AG09309 (cell line): Measurements from ENCODE around the gene CDH20.

Experiments
- DNase-seq: peaks from one replicate; pipeline ENCODE4 v3.0.0-alpha.2; 2010; ENCODE audit warnings: low read depth
- H3K4me3 ChIP-seq: 2 replicates; pipeline ENCODE4 v1.5.1; 2011; ENCODE audit warnings: mild to moderate bottlenecking, low read depth, low read length, moderate library complexity; ENCODE audit not compliant: control insufficient read depth
- TF ChIP-seq, protein P1 (sequence below): IDR thresholded peaks from 2 replicates; pipeline ENCODE4 v1.5.1; 2011; ENCODE audit warnings: mild to moderate bottlenecking, low read depth, low read length, inconsistent platforms; ENCODE audit not compliant: insufficient read depth, control insufficient read depth; ENCODE audit errors: missing control alignments

CDH20 gene

GRCh38 chr18:61543518-61543917, 210.3 kb downstream of the CDH20 start:
- TF ChIP-seq, protein P1, sequence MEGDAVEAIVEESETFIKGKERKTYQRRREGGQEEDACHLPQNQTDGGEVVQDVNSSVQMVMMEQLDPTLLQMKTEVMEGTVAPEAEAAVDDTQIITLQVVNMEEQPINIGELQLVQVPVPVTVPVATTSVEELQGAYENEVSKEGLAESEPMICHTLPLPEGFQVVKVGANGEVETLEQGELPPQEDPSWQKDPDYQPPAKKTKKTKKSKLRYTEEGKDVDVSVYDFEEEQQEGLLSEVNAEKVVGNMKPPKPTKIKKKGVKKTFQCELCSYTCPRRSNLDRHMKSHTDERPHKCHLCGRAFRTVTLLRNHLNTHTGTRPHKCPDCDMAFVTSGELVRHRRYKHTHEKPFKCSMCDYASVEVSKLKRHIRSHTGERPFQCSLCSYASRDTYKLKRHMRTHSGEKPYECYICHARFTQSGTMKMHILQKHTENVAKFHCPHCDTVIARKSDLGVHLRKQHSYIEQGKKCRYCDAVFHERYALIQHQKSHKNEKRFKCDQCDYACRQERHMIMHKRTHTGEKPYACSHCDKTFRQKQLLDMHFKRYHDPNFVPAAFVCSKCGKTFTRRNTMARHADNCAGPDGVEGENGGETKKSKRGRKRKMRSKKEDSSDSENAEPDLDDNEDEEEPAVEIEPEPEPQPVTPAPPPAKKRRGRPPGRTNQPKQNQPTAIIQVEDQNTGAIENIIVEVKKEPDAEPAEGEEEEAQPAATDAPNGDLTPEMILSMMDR, result no peak
- no peak for DNase-seq
- H3K4me3 ChIP-seq, result no peak overlapping the region

- no peak overlapping the region for H3K4me3 ChIP-seq
Measured at GRCh38 chr18:61544178-61544577, 210.9 kb downstream of the CDH20 start.

GRCh38 chr18:61545281-61546245, 212.3 kb downstream of the CDH20 start:
- TF ChIP-seq, protein P1, result no peak

More at GRCh38 chr18:61544178-61544577, 210.9 kb downstream of the CDH20 start:
- DNase-seq, result no peak
- TF ChIP-seq, protein P1, result no peak

GRCh38 chr18:61546590-61546989, 213.4 kb downstream of the CDH20 start:
- no peak overlapping the region for H3K4me3 ChIP-seq

More at GRCh38 chr18:61545281-61546245, 212.3 kb downstream of the CDH20 start:
- no peak for DNase-seq
- no peak overlapping the region for H3K4me3 ChIP-seq

DNA sequence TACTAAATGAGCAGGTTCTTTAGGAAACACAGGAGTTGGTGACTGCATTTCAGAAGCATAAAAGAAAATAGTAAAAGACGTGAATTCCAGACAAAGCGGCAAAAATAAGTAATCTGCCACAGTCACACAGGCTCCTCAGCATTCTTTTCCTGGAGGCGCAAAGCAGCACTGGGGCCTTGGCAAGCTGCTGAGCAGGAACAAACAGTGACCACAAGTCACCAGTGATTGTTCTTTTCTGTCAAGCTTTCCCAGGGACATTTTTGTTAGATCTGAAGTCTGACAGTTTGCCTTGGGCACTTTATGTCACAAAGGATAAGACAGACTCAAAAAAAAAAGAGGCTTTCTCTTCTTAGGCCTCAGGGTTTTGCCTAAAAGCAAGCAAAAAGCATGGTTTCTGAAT, 216.2 kb downstream of the CDH20 start:
- TF ChIP-seq, protein P1, result no peak
- no peak overlapping the region for H3K4me3 ChIP-seq
- DNase-seq, result no peak

More at GRCh38 chr18:61546590-61546989, 213.4 kb downstream of the CDH20 start:
- TF ChIP-seq, protein P1, result no peak
- peak; percentile 46 for DNase-seq

GRCh38 chr18:61549889-61550288, 216.7 kb downstream of the CDH20 start:
- TF ChIP-seq, protein P1, result no peak
- no peak overlapping the region for H3K4me3 ChIP-seq
- no peak for DNase-seq

DNA sequence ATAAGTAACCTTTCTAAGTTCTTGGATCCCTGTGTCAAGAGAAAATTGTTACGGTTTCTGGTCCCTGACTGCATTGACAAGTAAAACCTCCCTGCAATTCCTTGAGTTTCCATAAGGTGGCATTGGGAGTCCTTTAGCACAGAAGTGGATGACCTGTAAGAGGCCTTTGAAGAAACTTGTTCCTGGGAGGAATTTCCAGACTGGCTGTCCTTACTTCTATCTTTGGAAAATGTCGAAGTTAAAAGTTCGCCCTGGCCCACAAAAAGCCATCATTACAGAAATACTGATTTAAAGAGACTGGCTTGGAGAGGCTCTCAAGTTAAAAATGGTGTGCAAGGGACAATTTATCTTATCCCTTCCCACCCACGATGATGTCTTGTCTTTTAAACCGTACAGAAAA, 218.4 kb downstream of the CDH20 start:
- DNase-seq, result peak; percentile 67
- TF ChIP-seq, protein P1, result peak; percentile 90

More for the DNA sequence above, 218.4 kb downstream of the CDH20 start:
- no peak overlapping the region for H3K4me3 ChIP-seq
